Tibial artery (tissue), 4 donors: ENCODE measurements around the gene CUL9.

Experiments
- DNase-seq, 2 donors: peaks; one replicate each; pipeline ENCODE4 v3.0.0-alpha.2; 2019
- H3K27ac ChIP-seq, 2 donors: fragments of 200-600 bp; sonication (generic) in 1 of 2; 1 replicate in 1 of 2; 2 replicates in 1 of 2; pipeline ENCODE4 v1.5.1; 2018 to 2019; ENCODE audit warnings: mild to moderate bottlenecking in 1 of 2
- H3K27me3 ChIP-seq, 2 donors: fragments of 200-600 bp; sonication (generic) in 1 of 2; one replicate each; pipeline versions ENCODE4 v1.5.1 to v1.6.0; 2016 to 2019
- H3K36me3 ChIP-seq, 3 donors: fragments of 200-600 bp; sonication (generic) in 2 of 3; one replicate each; pipeline ENCODE4 v1.5.1; 2016 to 2019; ENCODE audit warnings: mild to moderate bottlenecking in 2 of 3
- H3K4me1 ChIP-seq, 4 donors: fragments of 200-600 bp; sonication (generic) in 2 of 4; 1 replicate in 3 of 4; 2 replicates in 1 of 4; pipeline ENCODE4 v1.5.1; 2016 to 2019
- H3K4me3 ChIP-seq, 2 donors: fragments of 200-600 bp; sonication (generic) in 1 of 2; 1 replicate in 1 of 2; 2 replicates in 1 of 2; pipeline ENCODE4 v1.5.1; 2018 to 2019; ENCODE audit warnings: mild to moderate bottlenecking in 2 of 2
- H3K9me3 ChIP-seq, 3 donors: fragments of 200-600 bp; sonication (generic) in 1 of 3; one replicate each; pipeline ENCODE4 v1.5.1; 2016 to 2019
- CTCF ChIP-seq, 2 experiments: fragments of 200-600 bp in 1 of 2; fragments of 450-650 bp in 1 of 2; IDR thresholded peaks; one replicate each; pipeline ENCODE4 v1.5.1; 2017 to 2019; ENCODE audit warnings: antibody characterized with exemption in 2 of 2, mild to moderate bottlenecking in 1 of 2, moderate library complexity in 1 of 2
- intact Hi-C: fragments of 100-400 bp; cut with DNase I; formaldehyde crosslinking; loops from one replicate; pipeline ENCODE4 v1.15.0; 2023; ENCODE audit warnings: low total_unique reads

The CUL9 gene

GRCh38 chr6:43207286-43207685 is 25.3 kb downstream of the CUL9 start:
- Histone ChIP-seq H3K4me3 (no peak overlapping the region), H3K4me1 (no peaks in the 10 kb centered on the region), H3K9me3 (no peaks in the 10 kb centered on the region), H3K27me3 (no peaks in the 10 kb centered on the region), H3K36me3 (peaks cover 7 to 54% (median 9%) of the 10 kb centered on the region in 3 donors), H3K27ac (no peak overlapping the region)
- intact Hi-C loops, result no loop called here
- DNase-seq, result no peak
- TF ChIP-seq CTCF (IDR thresholded peaks at IDR 0.05), result no peak

GRCh38 chr6:43211955-43212354 is 30.0 kb downstream of the CUL9 start:
- Histone ChIP-seq H3K4me1 (no peaks in the 10 kb centered on the region), H3K27ac (no peak overlapping the region), H3K36me3 (peaks cover 22 to 52% (median 32%) of the 10 kb centered on the region in 3 donors), H3K4me3 (no peak overlapping the region), H3K9me3 (no peaks in the 10 kb centered on the region), H3K27me3 (no peaks in the 10 kb centered on the region)
- DNase-seq, result no peak
- no peak for TF ChIP-seq CTCF (IDR thresholded peaks at IDR 0.05)
- intact Hi-C loops, result no loop called here

GRCh38 chr6:43213431-43213830 is 31.4 kb downstream of the CUL9 start:
- TF ChIP-seq CTCF (IDR thresholded peaks at IDR 0.05), result no peak
- Histone ChIP-seq H3K4me3 (no peak overlapping the region), H3K27me3 (no peaks in the 10 kb centered on the region), H3K27ac (no peak overlapping the region), H3K9me3 (no peaks in the 10 kb centered on the region), H3K4me1 (no peaks in the 10 kb centered on the region), H3K36me3 (peaks cover 32 to 63% (median 36%) of the 10 kb centered on the region in 3 donors)
- intact Hi-C loops, result no loop called here
- peak in 1 of 2 donors; percentile 54 for DNase-seq

- TF ChIP-seq CTCF (IDR thresholded peaks at IDR 0.05), result no peak
- H3K27me3 ChIP-seq, result no peaks in the 10 kb centered on the region
- no peak overlapping the region for H3K27ac ChIP-seq
- H3K4me3 ChIP-seq, result no peak overlapping the region
- H3K36me3 ChIP-seq, result peaks cover 32 to 67% (median 36%) of the 10 kb centered on the region in 3 donors
- DNase-seq, result peak in 1 of 2 donors; percentile 57
- H3K9me3 ChIP-seq, result no peaks in the 10 kb centered on the region
- intact Hi-C loops, result no loop called here
- no peaks in the 10 kb centered on the region for H3K4me1 ChIP-seq
Observed at GRCh38 chr6:43215066-43215465, 33.1 kb downstream of the CUL9 start.

GRCh38 chr6:43216200-43216599 is 34.2 kb downstream of the CUL9 start:
- H3K36me3 ChIP-seq, result peaks cover 38 to 79% (median 45%) of the 10 kb centered on the region in 3 donors
- peaks cover 0 to 2% (median 0%) of the 10 kb centered on the region in 4 donors for H3K4me1 ChIP-seq
- intact Hi-C loops, result no loop called here
- TF ChIP-seq CTCF (IDR thresholded peaks at IDR 0.05), result no peak
- H3K4me3 ChIP-seq, result no peak overlapping the region
- no peaks in the 10 kb centered on the region for H3K9me3 ChIP-seq
- no peak overlapping the region for H3K27ac ChIP-seq
- DNase-seq, result peak in 1 of 2 donors; percentile 43
- no peaks in the 10 kb centered on the region for H3K27me3 ChIP-seq

- no peak for TF ChIP-seq CTCF (IDR thresholded peaks at IDR 0.05)
- Histone ChIP-seq H3K4me3 (no peak overlapping the region), H3K27me3 (no peaks in the 10 kb centered on the region), H3K27ac (no peak overlapping the region), H3K9me3 (no peaks in the 10 kb centered on the region), H3K36me3 (peaks cover 42 to 87% (median 55%) of the 10 kb centered on the region in 3 donors), H3K4me1 (peaks cover 0 to 7% (median 0%) of the 10 kb centered on the region in 4 donors)
- peak in 1 of 2 donors; percentile 33 for DNase-seq
- intact Hi-C loops, result no loop called here
Observed at GRCh38 chr6:43217351-43217750, 35.4 kb downstream of the CUL9 start.
